Measurements from ENCODE around the gene PLXNA2. TPM values are rescaled to one million over a fixed set of nuclear protein-coding genes. Genes with fewer than 3 reads are reported as not detected.

PLXNA2 gene
- total and polyA plus RNA-seq, 2 of the 8 experiments (the other 6 are each of a cell fraction or from before 2014, with no cell fraction given): 0.33 to 1.5 TPM

- POLR2A ChIA-PET (ENCODE audit: partially characterized antibody): no interaction called here
- CTCF ChIA-PET (ENCODE audit: partially characterized antibody): interaction anchor here (0.7 to 4.7 kb wide), 8 partner anchors 9 to 180 kb away, joined by 3 to 28 read pairs (median 3); partner anchors contain the start of gene PLXNA2
- no peak overlapping the region for H4K91ac ChIP-seq (replicated peaks; ENCODE audit: insufficient read length, low read length)
- no peaks in the 10 kb centered on the region for H3K79me2 ChIP-seq (ENCODE audit: control insufficient read depth in 1 of 2, insufficient read depth in 2 of 2, low read length in 2 of 2)
- H3K4me3 ChIP-seq (ENCODE audit: extremely low read depth in 1 of 4, insufficient read depth in 2 of 4, low read depth in 3 of 4, low read length in 4 of 4): no peak overlapping the region
- 0 out of 2 replicates have a peak overlapping the region, but pooled peaks have one; percentile 40 for H2BK15ac ChIP-seq (ENCODE audit: low read length)
- H4K5ac ChIP-seq (ENCODE audit: insufficient read length, low read depth, low read length): no peak overlapping the region
- H2AK5ac ChIP-seq (ENCODE audit: low read depth, low read length): no peak overlapping the region
- H2AFZ ChIP-seq (ENCODE audit: low read length): no peak overlapping the region
- FAIRE-seq (no peak), DNase-seq (ENCODE audit: low read depth in 1 of 2, low spot score in 2 of 2) (no peak)
- H2BK5ac ChIP-seq (ENCODE audit: low read depth, low read length): no peak overlapping the region
- H4K8ac ChIP-seq (ENCODE audit: extremely low read depth, insufficient read depth, low read length): no peak overlapping the region
- no peak overlapping the region for H3K4me2 ChIP-seq (ENCODE audit: insufficient read depth in 1 of 2, low read depth in 2 of 2, low read length in 2 of 2)
- H3K9me3 ChIP-seq (ENCODE audit: insufficient read depth in 2 of 2, low read depth in 1 of 2, low read length in 1 of 2): no peaks in the 10 kb centered on the region
- H2BK12ac ChIP-seq (ENCODE audit: low read depth, low read length): no peak overlapping the region
- no peaks in the 10 kb centered on the region for H3K79me1 ChIP-seq (ENCODE audit: low read depth, low read length)
- no peak overlapping the region for H3K27ac ChIP-seq (ENCODE audit: low read depth, low read length)
- H2BK20ac ChIP-seq (ENCODE audit: low read length): no peak overlapping the region
- no peak overlapping the region for H3K18ac ChIP-seq (ENCODE audit: extremely low read depth, low read length)
- H3K36me3 ChIP-seq (ENCODE audit: control insufficient read depth in 2 of 4, insufficient read depth in 4 of 4, low read length in 3 of 4): no peaks in the 10 kb centered on the region
- H3K56ac ChIP-seq (replicated peaks; ENCODE audit: insufficient read length, low read depth, low read length): no peak overlapping the region
- H3K23ac ChIP-seq (ENCODE audit: insufficient read length): no peak overlapping the region
- H4K20me1 ChIP-seq (replicated peaks in 1 of 2; ENCODE audit: control insufficient read depth in 1 of 2, insufficient read depth in 2 of 2, low read length in 2 of 2): no peaks in the 10 kb centered on the region
- H2BK120ac ChIP-seq (replicated peaks; ENCODE audit: low read depth, low read length): no peak overlapping the region
- H3K9ac ChIP-seq (replicated peaks in 1 of 4; ENCODE audit: extremely low read depth in 1 of 4, low read depth in 3 of 4, low read length in 3 of 4): no peak overlapping the region
- no peaks in the 10 kb centered on the region for H3K23me2 ChIP-seq (ENCODE audit: low read depth, low read length)
- no peaks in the 10 kb centered on the region for H3K27me3 ChIP-seq (replicated peaks in 1 of 4; ENCODE audit: control insufficient read depth in 3 of 4, extremely low read depth in 1 of 4, insufficient read depth in 3 of 4, low read length in 3 of 4)
- no peak overlapping the region for H3K14ac ChIP-seq (ENCODE audit: insufficient read length)
- H3K4me1 ChIP-seq (replicated peaks in 1 of 4; ENCODE audit: control insufficient read depth in 3 of 4, insufficient read depth in 4 of 4, low read length in 3 of 4): peaks cover 11 to 29% (median 14%) of the 10 kb centered on the region in 4 experiments
- H3K4ac ChIP-seq (replicated peaks; ENCODE audit: insufficient read length, low read depth, low read length): no peak overlapping the region
- TF ChIP-seq ASH2L (IDR thresholded peaks at IDR 0.05; ENCODE audit: low read length) (no peak), SP2 (IDR thresholded peaks at IDR 0.05; ENCODE audit: low read length) (no peak), KDM1A (IDR thresholded peaks at IDR 0.05; ENCODE audit: borderline replicate concordance, low read length) (no peak)
Observed at GRCh38 chr1:208175508-208175895, 68.7 kb downstream of the PLXNA2 start.
